CD4-positive, alpha-beta T cell treated with Interferon gamma for 1 hour (primary cell): Measurements from ENCODE around the gene PRRG1.
"Not testable (repeated sequence)": the region's sequence is repeated elsewhere in the genome, so short reads cannot be mapped to it uniquely, and the experiment has no call there.

Source experiments
- DNase-seq: peaks from one replicate; pipeline ENCODE4 v3.0.0-alpha.2; 2020

PRRG1 gene

DNA sequence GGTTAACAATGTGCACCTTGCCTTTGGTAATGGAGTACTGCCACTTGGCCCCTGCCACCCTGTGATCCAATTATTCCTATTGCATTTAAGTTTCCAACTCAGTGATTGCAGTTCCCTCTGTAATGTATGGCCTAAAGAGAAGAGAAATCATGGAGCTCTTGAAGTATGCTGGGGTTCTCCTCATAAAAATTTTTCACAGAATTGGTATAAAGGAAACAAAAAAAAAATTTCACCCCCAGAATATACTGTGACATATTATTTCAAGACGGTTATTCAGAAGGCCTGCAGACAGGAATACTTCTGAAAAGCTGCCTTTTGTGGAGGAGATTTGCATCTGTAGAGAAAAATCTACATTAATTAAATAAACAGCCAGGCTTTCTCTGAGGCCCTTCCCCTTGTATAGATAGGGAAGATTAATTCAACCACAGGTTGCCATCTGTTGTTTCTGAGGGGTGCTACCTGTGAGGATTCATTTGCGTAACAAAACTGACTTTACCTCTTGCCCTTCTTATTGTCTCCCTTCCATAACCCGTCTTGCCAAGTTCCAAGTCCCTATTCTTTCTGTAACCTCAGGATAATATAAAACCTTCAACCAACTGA is 127.5 kb downstream of the PRRG1 start:
- DNase-seq: no peak

DNA sequence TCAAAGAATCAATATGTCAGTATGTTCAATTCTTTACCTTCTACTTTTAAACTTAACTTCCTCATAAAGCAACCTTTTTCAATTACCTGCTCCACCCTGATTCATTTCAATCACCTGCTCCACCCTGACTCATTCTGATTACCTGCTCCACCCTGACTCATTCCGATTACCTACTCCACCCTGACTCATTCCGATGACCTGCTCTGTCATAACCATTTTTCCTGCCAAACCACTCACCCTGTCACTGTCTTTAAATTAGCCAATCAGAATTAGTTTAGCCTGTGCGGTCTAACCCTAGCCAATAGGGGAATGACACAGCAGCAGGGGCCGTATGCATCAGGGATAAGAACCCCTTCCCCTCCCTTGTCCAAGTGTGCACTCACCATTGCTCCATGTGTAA is 135.2 kb downstream of the PRRG1 start:
- DNase-seq: not testable (repeated sequence)

DNA sequence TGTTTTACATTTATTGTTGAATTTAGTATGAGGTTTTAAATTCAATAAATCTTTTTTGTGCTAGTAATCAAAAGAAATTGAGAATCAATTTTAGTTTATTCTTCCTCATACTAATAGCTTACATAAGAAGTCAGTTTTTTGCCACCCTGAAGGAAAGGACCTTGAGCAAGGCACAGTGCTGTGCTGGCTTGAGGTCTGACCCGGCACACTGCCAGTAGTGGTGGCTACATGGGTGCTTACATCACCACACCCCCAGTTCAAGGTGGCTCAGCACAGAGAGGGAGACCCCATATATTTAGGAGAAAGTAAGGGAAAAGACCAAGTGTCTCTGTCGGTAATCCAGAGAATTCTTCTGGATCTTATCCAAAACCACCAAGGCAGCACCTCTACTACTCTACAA is 136.3 kb downstream of the PRRG1 start:
- no peak for DNase-seq

DNA sequence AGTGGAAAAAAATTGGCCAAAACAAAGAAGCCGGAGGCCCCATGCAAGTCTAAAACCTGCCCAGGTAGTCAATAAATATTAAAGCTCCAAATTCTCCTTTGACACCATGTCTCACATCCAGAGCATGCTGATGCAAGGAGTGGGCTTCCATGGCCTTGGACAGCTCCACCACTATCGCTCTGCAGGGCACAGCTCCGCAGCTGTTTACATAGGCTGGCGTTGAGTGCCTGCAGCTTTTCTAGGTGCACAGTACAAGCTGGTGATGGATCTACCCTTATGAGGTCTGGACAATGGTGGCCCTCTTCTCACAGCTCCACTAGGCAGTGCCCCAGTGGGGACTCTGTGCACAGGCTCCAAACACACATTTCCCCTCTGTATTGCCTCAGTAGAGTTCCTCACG is 138.1 kb downstream of the PRRG1 start:
- DNase-seq: no peak

DNA sequence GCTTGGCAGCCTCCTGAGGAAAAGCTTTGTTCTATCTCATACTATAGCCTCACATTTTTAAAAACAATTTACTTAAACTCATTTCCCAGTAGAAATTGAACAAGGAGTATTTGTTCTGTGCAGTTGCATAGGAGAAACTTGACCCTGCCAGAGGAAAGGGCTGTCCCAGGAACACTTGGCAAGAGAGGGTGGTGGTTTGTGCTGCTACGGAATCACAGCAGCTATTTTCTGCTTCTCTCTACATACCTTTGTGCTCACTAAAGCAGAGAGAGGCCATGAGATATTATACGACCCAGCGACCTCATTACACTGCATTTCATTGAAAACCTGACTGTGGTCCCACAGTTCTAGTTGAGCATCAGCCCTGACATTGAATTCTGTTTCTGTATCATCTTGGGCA is 139.2 kb downstream of the PRRG1 start:
- DNase-seq: no peak

DNA sequence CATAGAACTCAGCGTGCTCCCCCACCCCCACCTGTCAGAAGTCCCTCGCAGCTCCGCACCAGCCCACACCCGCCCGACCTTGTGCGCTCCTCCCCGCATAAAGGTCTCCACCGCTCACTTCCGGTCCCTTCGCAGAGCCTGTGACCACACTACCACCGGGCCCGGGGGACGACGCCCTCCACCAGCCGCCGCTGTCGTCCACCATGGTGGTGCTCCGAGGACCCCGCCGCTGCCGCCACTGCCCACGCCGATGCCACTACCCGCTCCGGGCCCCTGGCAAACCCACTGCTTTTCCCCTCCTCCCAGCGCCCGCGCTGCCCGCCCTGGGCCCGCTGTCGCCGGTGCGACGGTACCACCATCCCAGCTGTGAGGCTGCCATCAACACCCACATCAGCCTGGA is 142.5 kb downstream of the PRRG1 start:
- DNase-seq: no peak

DNA sequence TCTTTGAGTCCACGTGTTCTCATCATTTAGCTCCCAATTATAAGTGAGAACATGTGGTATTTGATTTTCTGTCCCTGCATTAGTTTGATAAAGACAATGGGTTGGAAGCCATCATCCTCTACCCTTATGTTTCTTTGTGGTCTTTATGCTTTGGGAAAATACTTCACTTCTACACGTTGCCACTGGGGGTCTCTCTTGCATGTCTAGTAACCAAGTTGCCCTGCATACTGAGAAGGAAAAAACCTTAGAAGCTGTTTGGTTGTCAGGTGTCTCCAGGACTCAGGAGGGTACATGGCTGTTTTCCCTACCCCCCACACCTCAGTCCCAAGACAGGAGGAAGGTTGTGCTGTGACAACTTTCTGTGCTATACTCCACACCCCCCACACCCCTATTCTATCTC is 146.6 kb downstream of the PRRG1 start:
- not testable (repeated sequence) for DNase-seq

DNA sequence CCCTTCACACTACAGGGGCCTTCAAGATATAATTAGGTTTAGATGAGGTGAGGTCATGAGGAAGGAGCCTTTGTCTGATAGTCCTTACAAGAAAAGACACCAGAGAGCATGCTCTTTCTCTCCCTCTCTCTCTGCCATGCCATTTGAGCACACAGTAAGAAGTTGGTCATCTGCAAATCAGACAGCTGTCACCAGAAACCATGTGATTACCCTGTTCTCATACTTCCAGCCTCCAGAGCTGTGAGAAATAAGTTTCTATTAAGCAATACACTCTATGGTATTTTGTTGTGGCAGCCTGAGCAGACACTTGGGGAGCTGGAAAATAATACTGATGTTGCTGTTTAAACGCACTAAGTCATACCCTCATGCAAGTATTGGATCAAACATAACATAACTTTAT is 148.0 kb downstream of the PRRG1 start:
- not testable (repeated sequence) for DNase-seq

DNA sequence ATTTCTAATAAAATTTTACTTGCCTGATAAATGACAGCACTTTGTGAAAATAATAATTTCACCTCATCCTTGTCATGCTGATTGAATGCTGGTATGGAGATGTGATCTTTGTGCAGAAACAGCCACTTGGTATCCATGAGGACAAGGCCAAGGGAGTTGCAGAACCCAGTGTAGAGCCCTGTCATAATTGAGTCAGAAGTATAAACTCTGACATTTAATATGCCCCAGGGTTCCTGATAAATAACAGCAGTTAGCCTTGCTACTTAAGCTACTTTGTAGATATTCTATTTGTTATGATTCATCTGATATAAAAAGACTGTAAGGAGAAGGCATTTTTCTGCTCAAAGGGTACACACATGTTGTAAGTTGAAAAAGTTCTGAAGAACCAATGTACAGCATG is 149.2 kb downstream of the PRRG1 start:
- DNase-seq: not testable (repeated sequence)

DNA sequence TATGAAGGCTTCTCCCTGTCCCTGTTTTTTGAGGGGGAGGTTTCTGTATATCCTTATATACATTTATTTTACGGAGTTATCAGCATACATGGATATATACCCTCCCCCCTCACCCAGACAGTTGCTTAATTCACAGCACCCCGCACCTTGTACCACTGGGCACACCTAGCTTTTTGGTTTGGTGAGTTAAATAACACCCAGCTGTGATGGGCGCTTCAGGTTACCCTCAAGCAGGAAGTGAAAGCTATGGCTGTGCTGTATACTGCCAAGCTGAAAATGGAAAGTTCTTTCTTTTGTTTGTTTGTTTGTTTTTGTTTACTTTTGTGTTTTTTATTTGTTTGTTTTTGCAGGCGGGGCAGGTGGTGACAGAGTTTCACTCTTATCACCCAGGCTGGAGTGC is 150.5 kb downstream of the PRRG1 start:
- DNase-seq: not testable (repeated sequence)

DNA sequence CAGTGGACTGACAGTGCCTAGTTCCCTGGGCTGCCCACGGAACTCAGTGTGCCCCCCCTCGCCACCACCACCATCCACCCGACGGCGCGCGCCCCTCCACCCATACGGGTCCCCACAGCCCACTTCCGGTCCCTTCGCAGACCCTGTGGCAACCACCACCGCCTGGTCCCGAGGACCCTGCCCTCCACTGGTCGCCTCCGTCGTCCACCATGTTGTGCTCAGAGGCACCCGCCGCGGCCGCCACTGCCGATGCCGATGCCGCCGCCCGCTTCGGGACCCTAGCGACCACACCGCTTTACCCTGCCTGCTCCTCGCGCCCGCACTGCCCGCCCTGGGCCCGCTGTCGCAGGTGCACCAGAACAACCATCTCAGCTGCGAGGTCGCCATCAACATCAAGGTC is 155.8 kb downstream of the PRRG1 start:
- DNase-seq: no peak
